Measurements from ENCODE around the gene RABGGTA.

RABGGTA gene

GRCh38 chr14:24235804-24236688 is 35.4 kb downstream of the RABGGTA start:
- DNase-seq (ENCODE audit: low read depth in 1 of 2, low spot score in 1 of 2): no peak

GRCh38 chr14:24234095-24235005 is 37.0 kb downstream of the RABGGTA start:
- no peak for TF ChIP-seq POLR2AphosphoS5 (IDR thresholded peaks at IDR 0.05; ENCODE audit: low read depth)
- no peak for TF ChIP-seq REST (IDR thresholded peaks at IDR 0.05; ENCODE audit: insufficient replicate concordance, low read depth)
- no peak for TF ChIP-seq GABPA (IDR thresholded peaks at IDR 0.05; ENCODE audit: low read depth)
- TF ChIP-seq SPI1 (IDR thresholded peaks at IDR 0.05; ENCODE audit: borderline replicate concordance, low read depth): no peak
- TF ChIP-seq CTCF (IDR thresholded peaks at IDR 0.05; ENCODE audit: insufficient read depth, low read length): no peak
- no peak for DNase-seq (ENCODE audit: low read depth in 1 of 2, low spot score in 1 of 2)
- H3K4me3 ChIP-seq (replicated peaks; ENCODE audit: insufficient read depth, low read length): no peak overlapping the region
- no peak overlapping the region for H3K27ac ChIP-seq (replicated peaks)
- no peaks in the 10 kb centered on the region for H3K27me3 ChIP-seq (ENCODE audit: insufficient read depth, poor library complexity, severe bottlenecking)

More at GRCh38 chr14:24235804-24236688, 35.4 kb downstream of the RABGGTA start:
- no peak overlapping the region for H3K4me3 ChIP-seq (replicated peaks; ENCODE audit: insufficient read depth, low read length)
- no peak for TF ChIP-seq REST (IDR thresholded peaks at IDR 0.05; ENCODE audit: insufficient replicate concordance, low read depth)
- no peak for TF ChIP-seq CTCF (IDR thresholded peaks at IDR 0.05; ENCODE audit: insufficient read depth, low read length)
- no peak overlapping the region for H3K27ac ChIP-seq (replicated peaks)
- H3K27me3 ChIP-seq (ENCODE audit: insufficient read depth, poor library complexity, severe bottlenecking): no peaks in the 10 kb centered on the region

DNA sequence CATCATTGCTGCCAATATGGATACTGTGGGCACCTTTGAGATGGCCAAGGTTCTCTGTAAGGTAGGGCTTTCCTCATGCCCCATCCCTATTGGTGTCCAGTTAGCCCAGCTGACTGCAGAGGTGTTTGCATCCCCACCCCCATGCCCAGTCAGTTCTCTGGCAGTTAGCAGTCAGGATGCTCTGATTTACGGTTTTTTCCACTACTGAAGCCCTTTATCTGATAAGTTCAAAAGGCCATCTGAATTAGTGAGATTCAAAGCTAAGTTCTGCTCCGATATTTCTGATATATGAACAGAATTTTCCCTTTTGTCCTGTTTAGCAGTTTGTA is 37.9 kb downstream of the RABGGTA start:
- DNase-seq (ENCODE audit: low read depth in 1 of 2, low spot score in 1 of 2): no peak
- TF ChIP-seq SPI1 (IDR thresholded peaks at IDR 0.05; ENCODE audit: borderline replicate concordance, low read depth) (no peak), CTCF (IDR thresholded peaks at IDR 0.05; ENCODE audit: insufficient read depth, low read length) (no peak), GABPA (IDR thresholded peaks at IDR 0.05; ENCODE audit: low read depth) (no peak)

More for the DNA sequence above, 37.9 kb downstream of the RABGGTA start:
- no peaks in the 10 kb centered on the region for H3K27me3 ChIP-seq (ENCODE audit: insufficient read depth, poor library complexity, severe bottlenecking)
- H3K27ac ChIP-seq (replicated peaks): peak overlapping the region; percentile 83
- peak overlapping the region; percentile 82 for H3K4me3 ChIP-seq (replicated peaks; ENCODE audit: insufficient read depth, low read length)
